ENCODE data around the gene ZNF277. TPM values are rescaled to one million over a fixed set of nuclear protein-coding genes. Genes with fewer than 3 reads are reported as not detected.

Gene ZNF277
- total and polyA plus RNA-seq, 2 donors (not counting 3 experiments of a cell fraction or from before 2014, with no cell fraction given) = 7.8 to 22.6 TPM

GRCh38 chr7:112162142-112162766 is 44.2 kb upstream of the ZNF277 start:
- no peaks in the 10 kb centered on the region for H3K9me3 ChIP-seq (replicated peaks; ENCODE audit: control insufficient read depth, insufficient read depth, low read length)
- POLR2A ChIA-PET = interaction anchor here (1.0 to 2.5 kb wide), 5 partner anchors 14 to 44 kb away, joined by 3 to 14 read pairs (median 3); partner anchors contain the start of genes DOCK4 and ZNF277
- FAIRE-seq (peak; percentile 87), DNase-seq (ENCODE audit: low read depth, low spot score) (peak; percentile 98)
- no peaks in the 10 kb centered on the region for H3K36me3 ChIP-seq (ENCODE audit: control insufficient read depth in 2 of 2, extremely low read depth in 1 of 2, insufficient read depth in 2 of 2, low read length in 2 of 2)
- intact Hi-C loops (cut with micrococcal nuclease) (loop anchor here (1.0 kb wide), 3 partner anchors 30 to 44 kb away; partner anchors contain the start of genes DOCK4 and ZNF277), dilution Hi-C loops (cut with MboI; ENCODE audit: extremely low pct_ligation_motif_present, low sequenced_read_pairs) (no loop called here)
- peaks cover 96% of the 10 kb centered on the region for H3K79me2 ChIP-seq (ENCODE audit: control insufficient read depth, insufficient read depth, low read length)
- no TSS peak for BruUV-seq (replicated peaks)
- H3K4me3 ChIP-seq (replicated peaks in 1 of 3; ENCODE audit: insufficient read depth in 1 of 3, low read depth in 1 of 3, low read length in 3 of 3) = peak overlapping the region in 1 of 3 experiments; percentile 13
- H3K4me1 ChIP-seq (ENCODE audit: control insufficient read depth, extremely low read depth, insufficient read depth, low read length) = peaks cover 69% of the 10 kb centered on the region
- peak; percentile 79 for TF ChIP-seq GATA2 (IDR thresholded peaks at IDR 0.05; ENCODE audit: insufficient read depth, insufficient read length, low read depth, low read length)
- no peak for TF ChIP-seq CTCF (IDR thresholded peaks at IDR 0.05; ENCODE audit: extremely low read depth in 1 of 2, insufficient read depth in 1 of 2, low read depth in 1 of 2, low read length in 2 of 2)
- TF ChIP-seq FOS (IDR thresholded peaks at IDR 0.05; ENCODE audit: borderline replicate concordance, insufficient read depth, low read length) = peak; percentile 91
- TF ChIP-seq JUN (IDR thresholded peaks at IDR 0.05; ENCODE audit: borderline replicate concordance, insufficient read depth, insufficient read length, low read depth) = peak; percentile 78
- TF ChIP-seq POLR2AphosphoS5 (IDR thresholded peaks at IDR 0.05; ENCODE audit: insufficient read depth, low read depth, low read length) = peak; percentile 66
- no peak for TF ChIP-seq POLR2A (IDR thresholded peaks at IDR 0.05; ENCODE audit: low read depth, low read length)
- TF ChIP-seq MAX (IDR thresholded peaks at IDR 0.05; ENCODE audit: insufficient read depth, insufficient read length) = no peak
- TF ChIP-seq MYC (IDR thresholded peaks at IDR 0.05; ENCODE audit: low read depth, low read length) = no peak
- no peak for TF ChIP-seq EZH2 (IDR thresholded peaks at IDR 0.05; ENCODE audit: borderline replicate concordance, low read depth, low read length, severe bottlenecking)
- H4K20me1 ChIP-seq (replicated peaks; ENCODE audit: control insufficient read depth, extremely low read depth, insufficient read depth, low read length) = peaks cover 2% of the 10 kb centered on the region
- H3K9ac ChIP-seq (replicated peaks; ENCODE audit: extremely low read depth, insufficient read depth, low read length) = peak overlapping the region; percentile 36
- peak overlapping the region; percentile 81 for H3K27ac ChIP-seq (ENCODE audit: insufficient read depth, low read depth, low read length)
- peak overlapping the region; percentile 81 for H3K4me2 ChIP-seq (ENCODE audit: insufficient read depth, low read length)
- no peaks in the 10 kb centered on the region for H3K27me3 ChIP-seq (ENCODE audit: control insufficient read depth in 2 of 2, insufficient read depth in 2 of 2, low read length in 2 of 2)
- H3K9me1 ChIP-seq (replicated peaks; ENCODE audit: control insufficient read depth, extremely low read depth, insufficient read depth, low read length) = no peaks in the 10 kb centered on the region
- CTCF ChIA-PET = interaction anchor here (0.5 to 2.3 kb wide), 12 partner anchors 8 to 139 kb away, joined by 3 to 8 read pairs (median 5); no protein-coding TSS in a partner anchor
- no peak overlapping the region for H2AFZ ChIP-seq (ENCODE audit: low read depth, low read length)

Data from endothelial cell of umbilical vein (primary cell).